Neural cell (in vitro differentiated cells): ENCODE results near the gene KREMEN2. TPM values are rescaled to one million over a fixed set of nuclear protein-coding genes. Genes with fewer than 3 reads are reported as not detected.
"Not testable (repeated sequence)": the region's sequence is repeated elsewhere in the genome, so short reads cannot be mapped to it uniquely, and the experiment has no call there.

Experiments
- H2AFZ ChIP-seq: fragments of 200-600, 300-800 bp; sonication (generic), shearing (Covaris generic); 2 replicates; pipeline ENCODE4 v1.6.0; 2014; ENCODE audit warnings: low read depth, mild to moderate bottlenecking, antibody characterized with exemption, low read length, moderate library complexity
- H3F3A ChIP-seq: fragments of 200-600 bp; shearing (Covaris generic); 2 replicates; pipeline ENCODE4 v1.6.1; 2016; ENCODE audit warnings: mild to moderate bottlenecking, moderate library complexity, mixed read lengths, antibody characterized with exemption, low read length; ENCODE audit not compliant: insufficient read depth, poor library complexity, severe bottlenecking
- H3K27ac ChIP-seq: fragments of 200-600, 300-800 bp; sonication (generic), shearing (Covaris generic); 2 replicates; pipeline ENCODE4 v1.5.1; 2014; ENCODE audit warnings: mild to moderate bottlenecking, low read length, moderate library complexity
- H3K27me3 ChIP-seq: fragments of 300-800, 200-600 bp; sonication (generic), shearing (Covaris generic); 2 replicates; pipeline ENCODE4 v1.6.0; 2014; ENCODE audit warnings: mild to moderate bottlenecking, low read depth, low read length, moderate library complexity; ENCODE audit not compliant: insufficient read depth
- H3K36me3 ChIP-seq: fragments of 300-800, 200-600 bp; sonication (generic), shearing (Covaris generic); 2 replicates; pipeline ENCODE4 v1.5.1; 2014; ENCODE audit warnings: mild to moderate bottlenecking, antibody characterized with exemption, low read length, moderate library complexity; ENCODE audit not compliant: insufficient read depth
- H3K4me2 ChIP-seq: fragments of 300-800, 200-600 bp; sonication (generic), shearing (Covaris generic); 2 replicates; pipeline ENCODE4 v1.6.0; 2014; ENCODE audit warnings: mild to moderate bottlenecking, low read length
- H3K4me3 ChIP-seq: fragments of 300-800, 200-600 bp; sonication (generic), shearing (Covaris generic); 2 replicates; pipeline ENCODE4 v1.5.1; 2014; ENCODE audit warnings: mild to moderate bottlenecking, low read length, moderate library complexity
- H3K79me2 ChIP-seq: fragments of 200-600 bp; shearing (Covaris generic); replicated peaks from 2 replicates; pipeline ENCODE4 v1.6.0; 2014; ENCODE audit warnings: mild to moderate bottlenecking, low read length, moderate library complexity; ENCODE audit not compliant: insufficient read depth
- H3K9ac ChIP-seq: fragments of 300-800, 200-600 bp; sonication (generic), shearing (Covaris generic); 2 replicates; pipeline ENCODE4 v1.6.1; 2016; ENCODE audit warnings: mild to moderate bottlenecking, low read length, mixed read lengths
- H3K9me2 ChIP-seq: fragments of 200-600 bp; shearing (Covaris generic); 2 replicates; pipeline ENCODE4 v1.6.1; 2016; ENCODE audit warnings: mild to moderate bottlenecking, low read length, mixed read lengths; ENCODE audit not compliant: insufficient read depth
- H3K9me3 ChIP-seq: fragments of 200-600, 300-800 bp; sonication (generic), shearing (Covaris generic); 2 replicates; pipeline ENCODE4 v1.6.1; 2016; ENCODE audit warnings: mild to moderate bottlenecking, mixed run types, low read length, moderate library complexity, mixed read lengths
- H4K20me1 ChIP-seq: fragments of 200-600 bp; shearing (Covaris generic); 2 replicates; pipeline ENCODE4 v1.6.1; 2016; ENCODE audit warnings: mild to moderate bottlenecking, mixed run types; ENCODE audit not compliant: insufficient read depth
- CTCF ChIP-seq: fragments of 450-650 bp; IDR thresholded peaks from 2 replicates; pipeline ENCODE4 v1.5.1; 2014; ENCODE audit warnings: antibody characterized with exemption, mild to moderate bottlenecking, moderate library complexity; ENCODE audit not compliant: poor library complexity, severe bottlenecking
- EP300 ChIP-seq: fragments of 450-650 bp; conservative IDR thresholded peaks from 2 replicates; pipeline ENCODE4 v1.6.1; 2014; ENCODE audit warnings: antibody characterized with exemption, mild to moderate bottlenecking, moderate library complexity; ENCODE audit not compliant: poor library complexity, severe bottlenecking
- EZH2 ChIP-seq: fragments of 200-600, 300-800 bp; shearing (Covaris generic), sonication (generic); IDR thresholded peaks from 2 replicates; pipeline ENCODE4 v1.6.1; 2014; ENCODE audit warnings: antibody characterized with exemption, low read length, borderline replicate concordance, mild to moderate bottlenecking; ENCODE audit not compliant: insufficient read depth, poor library complexity, severe bottlenecking
- MXI1 ChIP-seq: fragments of 450-650 bp; conservative IDR thresholded peaks from 2 replicates; pipeline ENCODE4 v1.6.1; 2014; ENCODE audit warnings: antibody characterized with exemption, mild to moderate bottlenecking; ENCODE audit not compliant: poor library complexity, severe bottlenecking
- POLR2AphosphoS5 ChIP-seq: IDR thresholded peaks from 2 replicates; pipeline ENCODE4 v1.6.1; 2012
- RAD21 ChIP-seq: fragments of 450-650 bp; conservative IDR thresholded peaks from 2 replicates; pipeline ENCODE4 v1.6.1; 2014; ENCODE audit warnings: antibody characterized with exemption, mild to moderate bottlenecking, moderate library complexity
- SMC3 ChIP-seq: fragments of 450-650 bp; conservative IDR thresholded peaks from 2 replicates; pipeline ENCODE4 v1.6.1; 2014; ENCODE audit warnings: antibody characterized with exemption, mild to moderate bottlenecking, moderate library complexity; ENCODE audit not compliant: poor library complexity
- TAF1 ChIP-seq: IDR thresholded peaks from 2 replicates; pipeline ENCODE4 v1.6.1; 2012; ENCODE audit warnings: low read depth
- polyA plus RNA-seq: library from polyadenylated mRNA; depleted of rRNA; stranded (reverse); fragments of >200 nt; gene quantifications from 2 replicates; pipeline ENCODE4 v1.2.3, GENCODE V29; 2014
- TF ChIP-seq, protein P1 (sequence below): IDR thresholded peaks from 2 replicates; pipeline ENCODE4 v1.6.1; 2012; ENCODE audit warnings: borderline replicate concordance

The KREMEN2 gene
- polyA plus RNA-seq, 1 donor from 2014 or later: 0.71 TPM

DNA sequence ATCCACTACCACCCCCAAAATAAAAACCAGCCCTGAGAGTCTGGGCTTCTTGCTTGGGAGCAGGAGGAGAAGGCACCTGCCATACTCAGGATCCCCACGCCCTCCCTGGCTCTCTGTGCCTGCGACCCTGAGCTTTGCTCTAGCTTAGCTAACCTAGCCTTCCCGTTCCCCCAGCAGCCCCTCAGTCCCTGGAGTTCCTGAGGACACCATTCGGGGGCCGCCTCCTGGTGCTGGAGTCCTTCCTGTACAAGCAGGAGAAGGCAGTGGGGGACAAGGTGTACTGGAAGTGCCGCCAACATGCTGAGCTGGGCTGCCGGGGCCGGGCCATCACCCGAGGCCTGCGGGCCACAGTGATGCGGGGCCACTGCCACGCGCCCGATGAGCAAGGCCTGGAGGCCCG, 33.8 kb upstream of the KREMEN2 start:
- no peaks in the 10 kb centered on the region for H3K27me3 ChIP-seq
- H3K79me2 ChIP-seq: no peaks in the 10 kb centered on the region
- no peak overlapping the region for H3K4me3 ChIP-seq
- H3F3A ChIP-seq: no peaks in the 10 kb centered on the region
- TF ChIP-seq TAF1 (no peak), POLR2AphosphoS5 (no peak), RAD21 (no peak), SMC3 (no peak), CTCF (no peak), EZH2 (no peak), MXI1 (no peak), EP300 (no peak)
- TF ChIP-seq, protein P1, sequence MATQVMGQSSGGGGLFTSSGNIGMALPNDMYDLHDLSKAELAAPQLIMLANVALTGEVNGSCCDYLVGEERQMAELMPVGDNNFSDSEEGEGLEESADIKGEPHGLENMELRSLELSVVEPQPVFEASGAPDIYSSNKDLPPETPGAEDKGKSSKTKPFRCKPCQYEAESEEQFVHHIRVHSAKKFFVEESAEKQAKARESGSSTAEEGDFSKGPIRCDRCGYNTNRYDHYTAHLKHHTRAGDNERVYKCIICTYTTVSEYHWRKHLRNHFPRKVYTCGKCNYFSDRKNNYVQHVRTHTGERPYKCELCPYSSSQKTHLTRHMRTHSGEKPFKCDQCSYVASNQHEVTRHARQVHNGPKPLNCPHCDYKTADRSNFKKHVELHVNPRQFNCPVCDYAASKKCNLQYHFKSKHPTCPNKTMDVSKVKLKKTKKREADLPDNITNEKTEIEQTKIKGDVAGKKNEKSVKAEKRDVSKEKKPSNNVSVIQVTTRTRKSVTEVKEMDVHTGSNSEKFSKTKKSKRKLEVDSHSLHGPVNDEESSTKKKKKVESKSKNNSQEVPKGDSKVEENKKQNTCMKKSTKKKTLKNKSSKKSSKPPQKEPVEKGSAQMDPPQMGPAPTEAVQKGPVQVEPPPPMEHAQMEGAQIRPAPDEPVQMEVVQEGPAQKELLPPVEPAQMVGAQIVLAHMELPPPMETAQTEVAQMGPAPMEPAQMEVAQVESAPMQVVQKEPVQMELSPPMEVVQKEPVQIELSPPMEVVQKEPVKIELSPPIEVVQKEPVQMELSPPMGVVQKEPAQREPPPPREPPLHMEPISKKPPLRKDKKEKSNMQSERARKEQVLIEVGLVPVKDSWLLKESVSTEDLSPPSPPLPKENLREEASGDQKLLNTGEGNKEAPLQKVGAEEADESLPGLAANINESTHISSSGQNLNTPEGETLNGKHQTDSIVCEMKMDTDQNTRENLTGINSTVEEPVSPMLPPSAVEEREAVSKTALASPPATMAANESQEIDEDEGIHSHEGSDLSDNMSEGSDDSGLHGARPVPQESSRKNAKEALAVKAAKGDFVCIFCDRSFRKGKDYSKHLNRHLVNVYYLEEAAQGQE: no peak
- H2AFZ ChIP-seq: no peak overlapping the region
- H3K27ac ChIP-seq: no peak overlapping the region
- no peaks in the 10 kb centered on the region for H4K20me1 ChIP-seq
- H3K4me2 ChIP-seq: no peak overlapping the region
- H3K9ac ChIP-seq: no peak overlapping the region
- H3K9me2 ChIP-seq: no peaks in the 10 kb centered on the region
- no peaks in the 10 kb centered on the region for H3K36me3 ChIP-seq
- H3K9me3 ChIP-seq: no peaks in the 10 kb centered on the region

DNA sequence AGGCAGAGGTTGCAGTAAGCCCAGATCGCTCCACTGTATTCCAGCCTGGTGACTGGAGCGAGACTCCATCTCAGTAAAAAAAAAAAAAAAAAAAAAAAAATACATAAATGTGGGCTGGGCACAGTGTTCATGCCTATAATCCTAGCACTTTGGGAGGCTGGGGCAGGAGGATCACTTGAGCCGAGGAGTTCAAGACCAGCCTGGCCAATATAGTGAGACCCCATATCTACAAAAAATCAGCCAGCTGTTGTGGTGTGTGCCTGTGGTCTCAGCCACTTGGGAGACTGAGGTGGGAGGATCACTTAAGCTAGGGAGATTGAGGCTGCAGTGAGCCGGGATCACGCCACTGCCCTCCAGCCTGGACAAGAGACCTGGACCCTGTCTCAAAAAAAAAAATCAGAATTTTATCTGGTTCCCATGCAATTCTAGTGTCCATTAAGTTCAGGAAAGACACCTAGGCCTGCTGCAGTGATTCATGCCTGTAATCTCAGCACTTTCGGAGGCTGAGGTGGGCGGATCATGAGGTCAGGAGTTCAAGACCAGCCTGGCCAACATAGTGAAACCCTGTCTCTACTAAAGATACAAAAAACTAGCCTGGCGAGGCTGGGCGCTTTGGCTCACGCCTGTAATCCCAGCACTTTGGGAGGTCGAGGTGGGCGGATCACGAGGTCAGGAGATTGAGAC, 32.7 kb upstream of the KREMEN2 start:
- H3K27me3 ChIP-seq, H3K9ac ChIP-seq, H3K4me2 ChIP-seq, H3K27ac ChIP-seq, H3K79me2 ChIP-seq, H3K9me2 ChIP-seq, H3K4me3 ChIP-seq, H2AFZ ChIP-seq, H4K20me1 ChIP-seq, H3F3A ChIP-seq, H3K9me3 ChIP-seq, H3K36me3 ChIP-seq: not testable (repeated sequence)

DNA sequence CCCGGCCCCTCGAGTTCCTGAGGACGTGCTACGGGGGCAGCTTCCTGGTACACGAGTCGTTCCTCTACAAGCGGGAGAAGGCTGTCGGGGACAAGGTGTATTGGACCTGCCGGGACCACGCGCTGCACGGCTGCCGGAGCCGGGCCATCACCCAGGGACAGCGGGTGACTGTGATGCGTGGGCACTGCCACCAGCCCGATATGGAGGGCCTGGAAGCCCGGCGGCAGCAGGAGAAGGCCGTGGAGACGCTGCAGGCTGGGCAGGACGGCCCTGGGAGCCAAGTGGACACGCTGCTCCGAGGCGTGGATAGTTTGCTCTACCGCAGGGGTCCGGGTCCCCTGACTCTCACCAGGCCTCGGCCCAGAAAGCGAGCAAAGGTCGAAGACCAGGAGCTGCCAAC, 30.9 kb upstream of the KREMEN2 start:
- Histone ChIP-seq H3K36me3 (no peaks in the 10 kb centered on the region), H3K4me2 (no peak overlapping the region)

More for the DNA sequence above, 30.9 kb upstream of the KREMEN2 start:
- Histone ChIP-seq H3K27ac (no peak overlapping the region), H3K9me2 (no peaks in the 10 kb centered on the region), H3K27me3 (no peaks in the 10 kb centered on the region), H2AFZ (no peak overlapping the region), H3K4me3 (no peak overlapping the region), H3K9ac (no peak overlapping the region), H3F3A (no peaks in the 10 kb centered on the region), H3K79me2 (no peaks in the 10 kb centered on the region), H3K9me3 (no peaks in the 10 kb centered on the region), H4K20me1 (no peaks in the 10 kb centered on the region)
- TF ChIP-seq EP300: no peak
- no peak for TF ChIP-seq EZH2
- TF ChIP-seq, protein P1: no peak
- TF ChIP-seq POLR2AphosphoS5: no peak
- TF ChIP-seq TAF1: no peak
- TF ChIP-seq RAD21: no peak
- TF ChIP-seq MXI1: no peak
- no peak for TF ChIP-seq CTCF
- no peak for TF ChIP-seq SMC3
